GM21390 (cell line): Measurements from ENCODE around the gene TUBGCP2.
A peak's percentile ranks its signal among the peaks of the same experiment; 100 is the strongest.

Experiments
- ATAC-seq: cut with Tn5 transposase; IDR thresholded peaks from one replicate; pipeline ENCODE4 v1.9.1; 2021; ENCODE audit not compliant: unreplicated experiment

The TUBGCP2 gene

GRCh38 chr10:133342942-133343341 is 34.3 kb upstream of the TUBGCP2 start:
- no peak for ATAC-seq

GRCh38 chr10:133341983-133342382 is 33.3 kb upstream of the TUBGCP2 start:
- no peak for ATAC-seq

GRCh38 chr10:133339708-133340380 is 31.2 kb upstream of the TUBGCP2 start:
- no peak for ATAC-seq

- ATAC-seq, result no peak
Measured at GRCh38 chr10:133338080-133339071, 29.7 kb upstream of the TUBGCP2 start.

GRCh38 chr10:133337370-133337725 is 28.7 kb upstream of the TUBGCP2 start:
- no peak for ATAC-seq

- ATAC-seq, result no peak
Measured at GRCh38 chr10:133336577-133337369, 28.1 kb upstream of the TUBGCP2 start, which contains the start of gene CALY. Gene CALY (minus strand): TSS chr10:133336896. CDS start chr10:133328989, 7,907 bp downstream.

GRCh38 chr10:133336118-133336576 is 27.5 kb upstream of the TUBGCP2 start:
- ATAC-seq, result no peak

- ATAC-seq, result no peak
Measured at GRCh38 chr10:133335246-133336117, 26.8 kb upstream of the TUBGCP2 start.

GRCh38 chr10:133334503-133335245 is 26.0 kb upstream of the TUBGCP2 start:
- no peak for ATAC-seq

- no peak for ATAC-seq
Measured at GRCh38 chr10:133332936-133333699, 24.4 kb upstream of the TUBGCP2 start.

- ATAC-seq, result peak; percentile 82
Measured at GRCh38 chr10:133329491-133330202, 21.0 kb upstream of the TUBGCP2 start.

- ATAC-seq, result no peak
Measured at GRCh38 chr10:133328358-133329343, 20.0 kb upstream of the TUBGCP2 start.

- ATAC-seq, result no peak
Measured at GRCh38 chr10:133327651-133328357, 19.1 kb upstream of the TUBGCP2 start.

GRCh38 chr10:133326745-133327650 is 18.3 kb upstream of the TUBGCP2 start:
- ATAC-seq, result no peak

GRCh38 chr10:133326223-133326551 is 17.5 kb upstream of the TUBGCP2 start:
- no peak for ATAC-seq
